LNCaP clone FGC (cell line): ENCODE results near the gene DYNLL1.

Experiments used
- DNase-seq: peaks from one replicate; pipeline ENCODE4 v3.0.0-alpha.2; 2011; ENCODE audit warnings: low read depth
- H3K4me3 ChIP-seq: 2 replicates; pipeline ENCODE4 v1.5.1; 2011; ENCODE audit warnings: mild to moderate bottlenecking, low read depth, low read length, control low read depth
- CTCF ChIP-seq: IDR thresholded peaks from 2 replicates; pipeline ENCODE4 v1.5.1; 2012; ENCODE audit warnings: mild to moderate bottlenecking; ENCODE audit not compliant: control insufficient read depth, insufficient read depth; ENCODE audit errors: extremely low read depth

DYNLL1 gene

GRCh38 chr12:120460157-120460556 is 35.8 kb upstream of the DYNLL1 start:
- DNase-seq, result no peak
- no peak for TF ChIP-seq CTCF
- no peak overlapping the region for H3K4me3 ChIP-seq

- H3K4me3 ChIP-seq, result no peak overlapping the region
- TF ChIP-seq CTCF, result no peak
- no peak for DNase-seq
These were observed 33.7 kb upstream of the DYNLL1 start for GRCh38 chr12:120462099-120462640.

DNA sequence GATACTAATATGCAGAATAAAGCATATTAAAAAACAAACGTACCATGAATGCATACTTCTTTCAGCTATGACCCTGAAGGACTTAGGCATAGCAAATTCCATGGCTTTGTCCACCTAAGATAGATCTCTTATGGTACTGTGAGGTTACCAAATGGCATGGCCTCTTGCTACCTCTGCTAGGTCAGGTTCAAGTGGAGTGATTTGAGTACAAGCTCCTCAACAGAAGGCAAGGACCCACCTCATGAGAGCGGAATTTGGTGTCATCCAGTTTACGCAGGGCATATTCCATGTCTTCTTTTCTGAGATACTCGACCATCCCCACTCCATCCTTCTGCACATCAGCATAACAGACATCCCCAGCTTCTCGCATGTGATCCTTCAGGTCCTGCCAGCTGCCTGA is 32.2 kb upstream of the DYNLL1 start:
- DNase-seq, result no peak
- no peak for TF ChIP-seq CTCF
- H3K4me3 ChIP-seq, result no peak overlapping the region

DNA sequence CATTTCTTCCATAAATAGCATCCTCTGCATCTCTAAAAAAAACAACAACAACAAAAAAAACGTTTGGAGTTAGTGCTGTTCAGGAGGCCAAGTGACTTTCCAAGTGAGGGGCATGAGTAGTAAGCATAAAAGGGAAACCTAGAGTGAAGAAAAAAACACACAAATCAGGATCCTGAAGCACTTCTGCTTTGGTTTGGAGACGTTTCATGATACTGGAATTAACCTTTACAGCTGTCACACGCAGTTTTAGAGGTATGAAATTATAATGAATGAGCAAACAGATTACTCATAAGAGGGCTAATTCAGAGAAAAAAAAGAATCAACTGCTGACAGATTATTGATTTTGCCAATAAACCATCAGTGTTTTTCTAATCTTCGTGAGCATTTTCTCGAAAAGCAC is 30.2 kb upstream of the DYNLL1 start:
- TF ChIP-seq CTCF, result no peak
- DNase-seq, result no peak
- H3K4me3 ChIP-seq, result no peak overlapping the region

GRCh38 chr12:120466560-120467315 is 29.2 kb upstream of the DYNLL1 start:
- DNase-seq, result no peak
- H3K4me3 ChIP-seq, result no peak overlapping the region
- peak; percentile 66 for TF ChIP-seq CTCF

DNA sequence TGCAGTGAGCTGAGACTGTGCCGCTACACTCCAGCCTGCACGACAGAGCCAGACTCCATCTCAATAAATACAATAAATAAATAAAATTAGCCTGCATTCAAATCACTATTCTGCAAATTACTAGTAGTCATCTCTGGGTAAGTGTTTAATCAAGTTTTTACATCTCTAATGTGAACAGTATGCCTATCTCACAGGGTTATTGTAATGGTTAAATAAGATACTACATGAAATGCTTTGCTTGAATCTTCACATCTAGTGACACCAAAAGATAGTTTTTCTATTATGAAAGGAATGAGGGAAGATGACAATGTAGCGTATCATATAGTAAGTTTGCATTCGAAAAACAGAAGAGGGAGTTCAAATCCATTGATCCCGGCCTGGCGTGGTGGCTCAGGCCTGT is 28.5 kb upstream of the DYNLL1 start:
- H3K4me3 ChIP-seq, result no peak overlapping the region
- no peak for DNase-seq
- no peak for TF ChIP-seq CTCF
